ENCODE measurements around the gene ZKSCAN3. TPM values are rescaled to one million over a fixed set of nuclear protein-coding genes. Genes with fewer than 3 reads are reported as not detected.

Gene ZKSCAN3
- total RNA-seq, 4 donors from 2014 or later: 2.0 to 7.7 (median 2.5) TPM

- DNase-seq (ENCODE audit: low spot score) (no peak), ATAC-seq (ENCODE audit: low FRiP score) (no peak)
- TF ChIP-seq CTCF (IDR thresholded peaks at IDR 0.05): no peak
Observed at GRCh38 chr6:28408076-28408802, 58.5 kb downstream of the ZKSCAN3 start.

DNA sequence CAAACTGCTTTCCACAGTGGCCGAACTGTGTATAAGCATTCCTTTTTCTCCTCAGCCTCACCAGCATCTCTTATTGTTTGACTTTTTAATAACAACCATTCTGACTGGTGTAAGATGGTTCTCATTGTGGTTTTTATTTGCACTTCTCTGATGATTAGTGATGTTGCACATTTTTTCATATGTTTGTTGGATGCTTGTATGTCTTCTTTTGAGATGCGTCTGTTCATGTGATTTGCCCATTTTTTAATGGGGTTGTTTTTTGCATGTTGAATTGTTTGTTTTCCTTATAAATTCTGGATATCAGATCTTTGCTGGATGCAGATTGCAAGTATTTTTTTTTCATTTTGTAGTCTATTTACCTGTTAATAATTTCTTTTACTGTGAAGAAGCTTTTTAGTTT lies 61.0 kb downstream of the ZKSCAN3 start:
- ATAC-seq (ENCODE audit: low FRiP score) (no peak), DNase-seq (ENCODE audit: low spot score) (no peak)
- no peak for TF ChIP-seq CTCF (IDR thresholded peaks at IDR 0.05)

DNA sequence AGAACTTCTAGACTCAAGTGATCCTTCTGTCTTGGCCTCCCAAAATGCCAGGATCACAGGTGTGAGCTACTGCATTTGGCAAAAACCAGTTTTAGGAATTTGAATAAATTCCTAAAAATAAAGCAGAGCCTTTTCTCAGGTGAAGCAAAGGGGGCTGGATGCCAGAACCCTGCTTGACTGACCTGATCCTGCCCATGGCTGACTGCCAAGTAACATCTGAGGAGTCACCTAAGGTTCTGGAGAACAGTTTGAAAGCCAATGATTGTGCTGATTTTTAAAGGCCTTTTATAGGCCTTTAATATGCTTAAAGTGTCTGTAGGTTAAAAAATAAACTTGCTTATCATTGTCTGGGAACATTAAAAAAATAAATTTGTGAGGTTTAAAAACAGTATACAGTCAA lies 63.9 kb downstream of the ZKSCAN3 start:
- ATAC-seq (ENCODE audit: low FRiP score) (no peak), DNase-seq (ENCODE audit: low spot score) (no peak)
- TF ChIP-seq CTCF (IDR thresholded peaks at IDR 0.05): no peak

Small RNA genes within 50 kb of the gene (small RNA-seq; reads per million reads assigned to genes)
- gene AL021997.1: not detected
- not detected for gene AL021997.2
- not detected for gene RNU2-45P

Other genes with a start within 250 kb of the ZKSCAN3 start
- gene ZSCAN16, start 225.3 kb upstream of the ZKSCAN3 start, total RNA-seq: 1 to 10 TPM; 2.8 to 6.0 (median 3.5) TPM
- gene ZKSCAN8, start 208.1 kb upstream of the ZKSCAN3 start, total RNA-seq: 10 to 100 TPM; 16.0 to 27.7 (median 17.2) TPM
- gene ZSCAN9, start 124.7 kb upstream of the ZKSCAN3 start, total RNA-seq: 10 to 100 TPM in 3 of 4 donors, 1 to 10 TPM in 1; 6.3 to 16.6 (median 12.2) TPM
- gene ZKSCAN4, start 97.7 kb upstream of the ZKSCAN3 start, total RNA-seq: 1 to 10 TPM; 1.3 to 6.0 (median 3.2) TPM
- gene NKAPL, start 90.7 kb upstream of the ZKSCAN3 start, total RNA-seq: 1 to 10 TPM; 1.3 to 4.4 (median 2.4) TPM
- gene ZSCAN26, start 82.8 kb upstream of the ZKSCAN3 start, total RNA-seq: 10 to 100 TPM; 11.4 to 19.5 (median 14.8) TPM
- gene PGBD1, start 68.4 kb upstream of the ZKSCAN3 start, total RNA-seq: 1 to 10 TPM; 3.0 to 5.4 (median 4.4) TPM
- 10 to 100 TPM in 2 of 4 donors, 1 to 10 TPM in 2; 1.7 to 12.7 (median 9.3) TPM for gene ZSCAN31, start 13.8 kb upstream of the ZKSCAN3 start, total RNA-seq
- 1 to 10 TPM; 2.7 to 5.5 (median 4.4) TPM for gene ZSCAN12, start 49.8 kb downstream of the ZKSCAN3 start, total RNA-seq
- gene ZSCAN23, start 93.5 kb downstream of the ZKSCAN3 start, total RNA-seq: 1 to 10 TPM in 2 of 4 donors, under 1 TPM in 2; 0.60 to 2.7 (median 1.4) TPM
- not detected for gene GPX6, start 165.8 kb downstream of the ZKSCAN3 start, total RNA-seq
- not detected for gene GPX5, start 175.9 kb downstream of the ZKSCAN3 start, total RNA-seq

All from omental fat pad (tissue), 4 donors.